Spleen (tissue), 11 donors: ENCODE results near the gene MYO1A. TPM values are rescaled to one million over a fixed set of nuclear protein-coding genes. Genes with fewer than 3 reads are reported as not detected.

Experiments
- DNase-seq: peaks from one replicate; pipeline ENCODE4 v3.0.0-alpha.2; 2020
- H3K27ac ChIP-seq, 8 donors: fragments of 200-600 bp; sonication (generic) in 7 of 8; 1 replicate in 4 of 8; 2 replicates in 4 of 8; pipeline versions ENCODE4 v1.5.0 to v1.8.0; 2016 to 2021; ENCODE audit warnings: inconsistent platforms in 4 of 8, mild to moderate bottlenecking in 4 of 8, moderate library complexity in 1 of 8
- H3K27me3 ChIP-seq, 7 donors: fragments of 200-600 bp; sonication (generic) in 6 of 7; replicated peaks in 1 of 7; 1 replicate in 4 of 7; 2 replicates in 3 of 7; pipeline versions ENCODE4 v1.5.0 to v1.8.0; 2016 to 2021; ENCODE audit warnings: inconsistent platforms in 3 of 7, mild to moderate bottlenecking in 1 of 7
- H3K36me3 ChIP-seq, 6 donors: fragments of 200-600 bp; sonication (generic) in 5 of 6; 1 replicate in 4 of 6; 2 replicates in 2 of 6; pipeline versions ENCODE4 v1.5.0 to v1.8.0; 2016 to 2021; ENCODE audit warnings: inconsistent platforms in 2 of 6
- H3K4me1 ChIP-seq, 6 donors: fragments of 200-600 bp; sonication (generic) in 5 of 6; 1 replicate in 3 of 6; 2 replicates in 3 of 6; pipeline versions ENCODE4 v1.5.0 to v1.8.0; 2016 to 2021; ENCODE audit warnings: inconsistent platforms in 3 of 6
- H3K4me3 ChIP-seq, 8 donors: fragments of 200-600 bp; sonication (generic) in 7 of 8; 1 replicate in 4 of 8; 2 replicates in 4 of 8; pipeline versions ENCODE4 v1.5.0 to v1.8.0; 2016 to 2021; ENCODE audit warnings: inconsistent platforms in 4 of 8, mild to moderate bottlenecking in 4 of 8, moderate library complexity in 2 of 8
- H3K9me3 ChIP-seq, 8 donors: fragments of 200-600 bp; sonication (generic) in 7 of 8; 1 replicate in 4 of 8; 2 replicates in 4 of 8; pipeline versions ENCODE4 v1.5.0 to v1.8.0; 2016 to 2021; ENCODE audit warnings: inconsistent platforms in 4 of 8
- POLR2A ChIP-seq, 3 donors: fragments of 450-650 bp; IDR thresholded peaks; one replicate each; pipeline ENCODE4 v1.5.1; 2017; ENCODE audit warnings: antibody characterized with exemption in 3 of 3, mild to moderate bottlenecking in 1 of 3
- POLR2AphosphoS5 ChIP-seq, 3 donors: sonication (generic); formaldehyde crosslinking; IDR thresholded peaks; one replicate each; pipeline ENCODE4 v1.5.1; 2017; ENCODE audit warnings: antibody characterized with exemption in 3 of 3
- WGBS, 5 donors: extraction: QIAGEN DNeasy Blood & Tissue Kit in 3 of 5; methylation state at CpG; one replicate each; pipeline versions ENCODE4 v1.1.5 to v1.1.7; 2013 to 2018; 5-methylcytosine and 5-hydroxymethylcytosine counted together
- intact Hi-C: fragments of 100-400 bp; cut with DNase I; formaldehyde crosslinking; loops from one replicate; pipeline ENCODE4 v1.15.0; 2023; ENCODE audit warnings: low total_unique reads
- polyA plus RNA-seq, 3 donors: library from polyadenylated mRNA; stranded (reverse); fragments of 200-250 nt; gene quantifications; one replicate each; pipeline ENCODE4 v1.2.1, GENCODE V29; 2013
- total RNA-seq, 7 donors: library from RNA; depleted of rRNA in 3 of 7; stranded (reverse); fragments of >200 nt in 3 of 7; fragmentation: NEBNext Ultra II Directional in 4 of 7; extraction: Animal tissue kit (Norgen Biotek cat#: 25700) in 4 of 7; gene quantifications; one replicate each; pipeline versions ENCODE4 v1.1.0 to v1.2.1, GENCODE V29; 2016 to 2021
- TF ChIP-seq, protein P1 (sequence below), 11 experiments: fragments of 200-600 bp in 7 of 11; fragments of 450-650 bp in 4 of 11; sonication (generic) in 4 of 11; IDR thresholded peaks in 8 of 11; conservative IDR thresholded peaks in 3 of 11; 1 replicate in 7 of 11; 2 replicates in 4 of 11; pipeline versions ENCODE4 v1.4.0 to v1.8.0; 2016 to 2021; ENCODE audit warnings: antibody characterized with exemption in 11 of 11, inconsistent platforms in 4 of 11, mild to moderate bottlenecking in 1 of 11
- donor health status: healthy with polysubstance abuse.
- donor health status: DM: no; HTN: no; CAD: no; lungs with moderate emphysema.
- donor health status: DM: no; HTN: no; CAD: no.
- donor health status: Bipolar disorder and iron deficiency.
- donor health status: healthy.
- donor health status: DM: no; HTN: no; CAD: no.
- donor health status: DM: yes; HTN: yes; CAD: no.

Gene MYO1A
- total and polyA plus RNA-seq, 10 donors = 0.12 to 1.4 (median 0.22) TPM; not detected in 1

- Histone ChIP-seq H3K27ac (peak overlapping the region in 7 of 8 donors; percentile 36 to 85 (median 78)), H3K4me3 (peak overlapping the region in 6 of 8 donors; percentile 19 to 63 (median 28)), H3K9me3 (no peaks in the 10 kb centered on the region), H3K4me1 (peaks cover 29 to 88% (median 64%) of the 10 kb centered on the region in 6 donors), H3K36me3 (peaks cover 0 to 59% (median 0%) of the 10 kb centered on the region in 6 donors), H3K27me3 (no peaks in the 10 kb centered on the region)
- intact Hi-C loops = no loop called here
- TF ChIP-seq POLR2AphosphoS5 (IDR thresholded peaks at IDR 0.05) (peak in 1 of 3 donors; percentile 8), POLR2A (IDR thresholded peaks at IDR 0.05) (no peak)
- TF ChIP-seq, protein P1, sequence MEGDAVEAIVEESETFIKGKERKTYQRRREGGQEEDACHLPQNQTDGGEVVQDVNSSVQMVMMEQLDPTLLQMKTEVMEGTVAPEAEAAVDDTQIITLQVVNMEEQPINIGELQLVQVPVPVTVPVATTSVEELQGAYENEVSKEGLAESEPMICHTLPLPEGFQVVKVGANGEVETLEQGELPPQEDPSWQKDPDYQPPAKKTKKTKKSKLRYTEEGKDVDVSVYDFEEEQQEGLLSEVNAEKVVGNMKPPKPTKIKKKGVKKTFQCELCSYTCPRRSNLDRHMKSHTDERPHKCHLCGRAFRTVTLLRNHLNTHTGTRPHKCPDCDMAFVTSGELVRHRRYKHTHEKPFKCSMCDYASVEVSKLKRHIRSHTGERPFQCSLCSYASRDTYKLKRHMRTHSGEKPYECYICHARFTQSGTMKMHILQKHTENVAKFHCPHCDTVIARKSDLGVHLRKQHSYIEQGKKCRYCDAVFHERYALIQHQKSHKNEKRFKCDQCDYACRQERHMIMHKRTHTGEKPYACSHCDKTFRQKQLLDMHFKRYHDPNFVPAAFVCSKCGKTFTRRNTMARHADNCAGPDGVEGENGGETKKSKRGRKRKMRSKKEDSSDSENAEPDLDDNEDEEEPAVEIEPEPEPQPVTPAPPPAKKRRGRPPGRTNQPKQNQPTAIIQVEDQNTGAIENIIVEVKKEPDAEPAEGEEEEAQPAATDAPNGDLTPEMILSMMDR (IDR thresholded peaks at IDR 0.05 in 8 of 11, conservative IDR thresholded peaks at IDR 0.05 in 3 of 11) = no peak
- peak; percentile 64 for DNase-seq
- WGBS, 5 donors = 71 to 95% (median 81%) methylated on average over 11 of the region's 11 CpGs
Measured at GRCh38 chr12:56995930-56996496, 53.9 kb downstream of the MYO1A start.

DNA sequence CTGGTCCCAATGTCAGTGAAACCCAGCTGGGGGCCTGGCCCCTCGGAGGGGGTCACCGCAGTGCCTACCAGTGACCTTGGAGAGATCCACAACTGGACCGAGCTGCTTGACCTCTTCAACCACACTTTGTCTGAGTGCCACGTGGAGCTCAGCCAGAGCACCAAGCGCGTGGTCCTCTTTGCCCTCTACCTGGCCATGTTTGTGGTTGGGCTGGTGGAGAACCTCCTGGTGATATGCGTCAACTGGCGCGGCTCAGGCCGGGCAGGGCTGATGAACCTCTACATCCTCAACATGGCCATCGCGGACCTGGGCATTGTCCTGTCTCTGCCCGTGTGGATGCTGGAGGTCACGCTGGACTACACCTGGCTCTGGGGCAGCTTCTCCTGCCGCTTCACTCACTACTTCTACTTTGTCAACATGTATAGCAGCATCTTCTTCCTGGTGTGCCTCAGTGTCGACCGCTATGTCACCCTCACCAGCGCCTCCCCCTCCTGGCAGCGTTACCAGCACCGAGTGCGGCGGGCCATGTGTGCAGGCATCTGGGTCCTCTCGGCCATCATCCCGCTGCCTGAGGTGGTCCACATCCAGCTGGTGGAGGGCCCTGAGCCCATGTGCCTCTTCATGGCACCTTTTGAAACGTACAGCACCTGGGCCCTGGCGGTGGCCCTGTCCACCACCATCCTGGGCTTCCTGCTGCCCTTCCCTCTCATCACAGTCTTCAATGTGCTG lies 54.6 kb downstream of the MYO1A start:
- no peaks in the 10 kb centered on the region for H3K27me3 ChIP-seq
- peaks cover 0 to 52% (median 0%) of the 10 kb centered on the region in 6 donors for H3K36me3 ChIP-seq
- H3K4me1 ChIP-seq = peaks cover 27 to 88% (median 63%) of the 10 kb centered on the region in 6 donors
- peak; percentile 69 for DNase-seq
- H3K9me3 ChIP-seq = no peaks in the 10 kb centered on the region
- peak overlapping the region in 6 of 8 donors; percentile 19 to 63 (median 28) for H3K4me3 ChIP-seq
- intact Hi-C loops = no loop called here
- TF ChIP-seq POLR2AphosphoS5 (IDR thresholded peaks at IDR 0.05) = peak in 2 of 3 donors; percentile 15 to 26
- TF ChIP-seq POLR2A (IDR thresholded peaks at IDR 0.05) = no peak
- peak overlapping the region in 6 of 8 donors; percentile 65 to 85 (median 78) for H3K27ac ChIP-seq
- 76 to 89% (median 78%) methylated on average over 17 to 26 of the region's 26 CpGs for WGBS, 5 donors

DNA sequence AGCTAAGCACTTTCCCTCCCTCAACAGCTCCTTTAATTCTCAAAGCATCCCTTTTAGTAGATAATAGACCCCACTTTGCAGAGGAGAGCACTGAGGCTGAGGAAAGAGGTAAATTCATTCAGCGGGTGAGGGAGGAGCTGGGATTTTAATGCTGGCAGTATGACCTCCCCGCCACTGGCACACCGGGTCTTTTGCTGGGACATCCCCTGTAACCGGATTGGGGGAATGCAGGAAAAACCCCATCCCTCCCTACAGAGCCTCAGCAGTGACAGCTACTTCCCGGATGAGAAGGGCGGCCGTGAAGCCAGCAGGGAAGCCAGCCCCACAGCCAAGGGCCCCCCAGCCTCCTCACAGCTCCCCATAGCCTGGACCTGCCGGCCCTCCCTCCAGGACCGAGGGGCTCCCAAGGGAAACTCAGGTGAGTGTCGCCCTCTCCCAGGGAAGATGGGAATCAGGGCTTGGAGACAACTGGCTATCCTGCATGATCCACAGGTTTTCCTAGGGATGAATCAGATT lies 55.6 kb downstream of the MYO1A start:
- DNase-seq = peak; percentile 73
- peak overlapping the region in 6 of 8 donors; percentile 5 to 63 (median 28) for H3K4me3 ChIP-seq
- H3K9me3 ChIP-seq = no peaks in the 10 kb centered on the region
- H3K27me3 ChIP-seq = no peaks in the 10 kb centered on the region
- H3K27ac ChIP-seq = peak overlapping the region in 7 of 8 donors; percentile 36 to 85 (median 78)
- 59 to 86% (median 70%) methylated on average over 10 of the region's 10 CpGs for WGBS, 5 donors
- peaks cover 0 to 42% (median 0%) of the 10 kb centered on the region in 6 donors for H3K36me3 ChIP-seq
- intact Hi-C loops = loop anchor here (5.0 kb wide), 1 partner anchor 232 kb away; the partner anchor contains the start of gene HSD17B6
- TF ChIP-seq POLR2AphosphoS5 (IDR thresholded peaks at IDR 0.05) = peak; percentile 18 to 64 (median 21)
- TF ChIP-seq, protein P1 (IDR thresholded peaks at IDR 0.05 in 8 of 11, conservative IDR thresholded peaks at IDR 0.05 in 3 of 11) = no peak
- peaks cover 24 to 85% (median 57%) of the 10 kb centered on the region in 6 donors for H3K4me1 ChIP-seq

GRCh38 chr12:56993346-56993745 lies 56.6 kb downstream of the MYO1A start:
- 44 to 63% (median 50%) methylated on average over 10 of the region's 10 CpGs for WGBS, 5 donors
- Histone ChIP-seq H3K36me3 (peaks cover 0 to 37% (median 0%) of the 10 kb centered on the region in 6 donors), H3K4me1 (peaks cover 15 to 85% (median 54%) of the 10 kb centered on the region in 6 donors), H3K9me3 (no peaks in the 10 kb centered on the region), H3K27me3 (no peaks in the 10 kb centered on the region), H3K27ac (peak overlapping the region in 6 of 8 donors; percentile 36 to 85 (median 78)), H3K4me3 (no peak overlapping the region)
- intact Hi-C loops = loop anchor here (5.0 kb wide), 1 partner anchor 231 kb away; the partner anchor contains the start of gene HSD17B6
- no peak for TF ChIP-seq POLR2AphosphoS5 (IDR thresholded peaks at IDR 0.05)
- no peak for TF ChIP-seq POLR2A (IDR thresholded peaks at IDR 0.05)
- TF ChIP-seq, protein P1 (IDR thresholded peaks at IDR 0.05 in 8 of 11, conservative IDR thresholded peaks at IDR 0.05 in 3 of 11) = no peak
- DNase-seq = no peak
